ENCODE measurements around the gene SULT1B1. TPM values are rescaled to one million over a fixed set of nuclear protein-coding genes. Genes with fewer than 3 reads are reported as not detected.
A peak's percentile ranks its signal among the peaks of the same experiment; 100 is the strongest.

The SULT1B1 gene
- total and polyA plus RNA-seq, 12 donors: 0.22 to 2.7 (median 0.44) TPM

GRCh38 chr4:69750346-69750745, 10.1 kb downstream of the SULT1B1 start:
- ATAC-seq (no peak), DNase-seq (no peak)
- Histone ChIP-seq H3K36me3 (no peaks in the 10 kb centered on the region), H3K9me3 (peaks cover 0 to 20% (median 0%) of the 10 kb centered on the region in 11 donors), H3K27ac (peak overlapping the region in 1 of 10 donors; percentile 69), H3K4me3 (no peak overlapping the region), H3K4me1 (peaks cover 0 to 15% (median 0%) of the 10 kb centered on the region in 9 donors), H3K27me3 (no peaks in the 10 kb centered on the region)
- intact Hi-C loops (cut with DNase I): no loop called here
- no peak for TF ChIP-seq CTCF (IDR thresholded peaks at IDR 0.05)

GRCh38 chr4:69749771-69750170, 10.6 kb downstream of the SULT1B1 start:
- WGBS, 2 donors: 80% methylated on average over 2 of the region's 2 CpGs
- H3K36me3 ChIP-seq: no peaks in the 10 kb centered on the region
- ATAC-seq (no peak), DNase-seq (no peak)
- peaks cover 0 to 20% (median 0%) of the 10 kb centered on the region in 11 donors for H3K9me3 ChIP-seq
- H3K27ac ChIP-seq: peak overlapping the region in 1 of 10 donors; percentile 1
- H3K4me1 ChIP-seq: peaks cover 0 to 15% (median 0%) of the 10 kb centered on the region in 9 donors
- no peaks in the 10 kb centered on the region for H3K27me3 ChIP-seq
- intact Hi-C loops (cut with DNase I): no loop called here
- H3K4me3 ChIP-seq: no peak overlapping the region
- no peak for TF ChIP-seq CTCF (IDR thresholded peaks at IDR 0.05)

GRCh38 chr4:69748173-69748572, 12.2 kb downstream of the SULT1B1 start:
- no peaks in the 10 kb centered on the region for H3K36me3 ChIP-seq
- H3K27me3 ChIP-seq: no peaks in the 10 kb centered on the region
- H3K4me1 ChIP-seq: peaks cover 0 to 15% (median 0%) of the 10 kb centered on the region in 9 donors
- ATAC-seq (no peak), DNase-seq (no peak)
- peaks cover 0 to 25% (median 0%) of the 10 kb centered on the region in 11 donors for H3K9me3 ChIP-seq
- TF ChIP-seq CTCF (IDR thresholded peaks at IDR 0.05): no peak
- no peak overlapping the region for H3K27ac ChIP-seq
- WGBS, 2 donors: 55 to 57% methylated on average over 1 of the region's 1 CpG
- no peak overlapping the region for H3K4me3 ChIP-seq
- intact Hi-C loops (cut with DNase I): no loop called here

GRCh38 chr4:69744157-69744478, 16.3 kb downstream of the SULT1B1 start:
- H3K36me3 ChIP-seq: no peaks in the 10 kb centered on the region
- WGBS, 2 donors: 86 to 95% methylated on average over 11 of the region's 11 CpGs
- intact Hi-C loops (cut with DNase I): no loop called here
- H3K9me3 ChIP-seq: peaks cover 0 to 30% (median 0%) of the 10 kb centered on the region in 11 donors
- H3K4me1 ChIP-seq: no peaks in the 10 kb centered on the region
- ATAC-seq (no peak), DNase-seq (no peak)
- H3K27ac ChIP-seq: no peak overlapping the region
- no peak overlapping the region for H3K4me3 ChIP-seq
- TF ChIP-seq CTCF (IDR thresholded peaks at IDR 0.05): no peak
- H3K27me3 ChIP-seq: no peaks in the 10 kb centered on the region
